ENCODE results near the gene AFF3. TPM values are rescaled to one million over a fixed set of nuclear protein-coding genes. Genes with fewer than 3 reads are reported as not detected.
"Not testable (repeated sequence)": the region's sequence is repeated elsewhere in the genome, so short reads cannot be mapped to it uniquely, and the experiment has no call there.

The AFF3 gene
- total and polyA plus RNA-seq, 10 donors = 6.0 to 92.2 (median 64.0) TPM

- WGBS, 5 donors = 60 to 79% (median 75%) methylated on average over 3 of the region's 3 CpGs
- Histone ChIP-seq H3K27ac (no peak overlapping the region), H3K27me3 (replicated peaks in 1 of 7) (no peaks in the 10 kb centered on the region), H3K9me3 (peaks cover 0 to 7% (median 0%) of the 10 kb centered on the region in 8 donors), H3K4me3 (no peak overlapping the region), H3K36me3 (peaks cover 0 to 52% (median 0%) of the 10 kb centered on the region in 6 donors), H3K4me1 (peaks cover 0 to 6% (median 0%) of the 10 kb centered on the region in 6 donors)
- no peak for DNase-seq
- intact Hi-C loops (cut with DNase I; ENCODE audit: low total_unique reads) = no loop called here
- TF ChIP-seq POLR2A (IDR thresholded peaks at IDR 0.05) (no peak), CTCF (IDR thresholded peaks at IDR 0.05 in 8 of 11, conservative IDR thresholded peaks at IDR 0.05 in 3 of 11) (no peak), POLR2AphosphoS5 (IDR thresholded peaks at IDR 0.05) (no peak)
Measured at GRCh38 chr2:99936065-99936464, 206.3 kb downstream of the AFF3 start.

- intact Hi-C loops (cut with DNase I; ENCODE audit: low total_unique reads) = no loop called here
- Histone ChIP-seq H3K4me1 (peaks cover 0 to 7% (median 0%) of the 10 kb centered on the region in 6 donors), H3K27me3 (replicated peaks in 1 of 7) (no peaks in the 10 kb centered on the region), H3K4me3 (no peak overlapping the region), H3K27ac (no peak overlapping the region), H3K9me3 (peaks cover 0 to 7% (median 0%) of the 10 kb centered on the region in 8 donors), H3K36me3 (peaks cover 0 to 48% (median 0%) of the 10 kb centered on the region in 6 donors)
- no peak for TF ChIP-seq CTCF (IDR thresholded peaks at IDR 0.05 in 8 of 11, conservative IDR thresholded peaks at IDR 0.05 in 3 of 11)
- TF ChIP-seq POLR2A (IDR thresholded peaks at IDR 0.05) = no peak
- TF ChIP-seq POLR2AphosphoS5 (IDR thresholded peaks at IDR 0.05) = no peak
- 52 to 68% (median 61%) methylated on average over 5 of the region's 5 CpGs for WGBS, 5 donors
- DNase-seq = no peak
Measured at GRCh38 chr2:99935662-99936061, 206.7 kb downstream of the AFF3 start.

- Histone ChIP-seq H3K27ac (no peak overlapping the region), H3K27me3 (replicated peaks in 1 of 7) (no peaks in the 10 kb centered on the region), H3K4me3 (no peak overlapping the region), H3K9me3 (peaks cover 0 to 7% (median 0%) of the 10 kb centered on the region in 8 donors), H3K36me3 (peaks cover 0 to 37% (median 0%) of the 10 kb centered on the region in 6 donors), H3K4me1 (peaks cover 0 to 17% (median 0%) of the 10 kb centered on the region in 6 donors)
- TF ChIP-seq CTCF (IDR thresholded peaks at IDR 0.05 in 8 of 11, conservative IDR thresholded peaks at IDR 0.05 in 3 of 11) (no peak), POLR2AphosphoS5 (IDR thresholded peaks at IDR 0.05) (no peak), POLR2A (IDR thresholded peaks at IDR 0.05) (no peak)
- 78 to 85% (median 82%) methylated on average over 6 of the region's 6 CpGs for WGBS, 5 donors
- intact Hi-C loops (cut with DNase I; ENCODE audit: low total_unique reads) = no loop called here
- no peak for DNase-seq
Measured at GRCh38 chr2:99933894-99934650, 208.3 kb downstream of the AFF3 start.

- H3K4me1 ChIP-seq = peaks cover 0 to 23% (median 0%) of the 10 kb centered on the region in 6 donors
- intact Hi-C loops (cut with DNase I; ENCODE audit: low total_unique reads); H3K4me3 ChIP-seq; H3K27ac ChIP-seq; H3K27me3 ChIP-seq (replicated peaks in 1 of 7); DNase-seq; H3K9me3 ChIP-seq: not testable (repeated sequence)
- WGBS, 5 donors = 93 to 100% (median 97%) methylated on average over 3 of the region's 3 CpGs
- peaks cover 0 to 32% (median 0%) of the 10 kb centered on the region in 6 donors for H3K36me3 ChIP-seq
Measured at GRCh38 chr2:99933491-99933890, 208.9 kb downstream of the AFF3 start.

Data from spleen (tissue), 11 donors.